Suppressor macrophage treated with lipopolysaccharide for 1 hour (primary cell): ENCODE results near the gene EHBP1L1.

Source experiments
- DNase-seq, 3 donors: peaks; one replicate each; pipeline ENCODE4 v3.0.0-alpha.2; 2020 to 2022

EHBP1L1 gene

DNA sequence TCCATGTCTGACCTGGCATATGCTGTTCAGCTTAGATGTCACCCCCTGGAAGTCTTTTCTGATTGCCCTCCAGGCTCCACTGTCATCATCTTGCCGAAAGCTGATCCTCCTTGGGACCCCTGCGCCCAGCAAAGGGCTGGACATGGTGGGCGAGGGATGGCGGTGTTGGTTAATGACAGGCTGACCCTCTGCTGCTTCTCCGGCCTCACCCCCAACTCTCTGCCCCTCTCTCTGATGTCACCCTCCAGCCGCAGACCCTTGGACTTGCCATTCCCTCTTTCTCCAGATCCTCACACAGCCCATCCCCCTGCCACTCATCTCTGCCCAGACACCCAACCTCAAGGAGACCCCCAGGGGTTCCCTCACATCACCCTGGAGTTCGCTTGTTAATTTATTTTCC lies 2.3 kb downstream of the EHBP1L1 start:
- no peak for DNase-seq

DNA sequence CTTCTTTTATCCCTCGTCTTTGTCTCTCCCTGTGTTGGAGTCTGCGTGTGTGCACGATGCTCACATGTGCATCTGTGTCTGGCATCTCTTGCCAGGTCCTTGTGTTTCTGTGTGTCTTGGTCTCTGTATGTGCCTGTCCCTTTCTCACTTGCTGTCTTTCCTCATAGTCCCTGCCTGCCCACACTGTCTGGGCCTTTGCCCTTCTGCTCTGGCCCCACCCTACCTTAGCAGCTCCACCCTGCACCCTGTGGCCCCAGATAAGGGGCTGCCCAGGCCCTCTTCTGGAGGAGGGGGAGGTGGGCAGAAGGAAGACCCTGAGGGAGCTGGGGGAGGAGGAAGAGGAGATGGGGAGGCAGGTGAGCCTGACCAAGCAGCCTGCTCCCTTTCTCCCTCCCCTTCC lies 2.8 kb downstream of the EHBP1L1 start:
- no peak for DNase-seq

DNA sequence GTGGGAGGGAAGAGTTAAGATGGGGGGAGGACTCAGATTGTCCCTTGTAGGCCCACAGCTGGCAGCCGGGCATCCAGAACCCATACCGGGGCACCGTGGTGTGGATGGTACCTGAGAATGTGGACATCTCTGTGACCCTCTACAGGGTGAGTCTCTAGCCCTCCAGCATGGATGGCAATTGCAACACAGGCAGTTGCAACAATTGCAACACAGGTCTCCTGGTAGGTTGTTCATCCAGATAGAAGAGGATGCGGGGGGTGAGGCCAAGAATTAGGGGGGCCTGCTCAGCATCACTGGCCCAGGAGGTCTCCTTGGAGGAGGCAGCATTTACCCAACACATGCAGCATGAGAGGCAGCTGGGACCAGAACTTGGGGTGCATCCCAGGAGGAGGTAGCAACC lies 3.4 kb downstream of the EHBP1L1 start:
- no peak for DNase-seq

DNA sequence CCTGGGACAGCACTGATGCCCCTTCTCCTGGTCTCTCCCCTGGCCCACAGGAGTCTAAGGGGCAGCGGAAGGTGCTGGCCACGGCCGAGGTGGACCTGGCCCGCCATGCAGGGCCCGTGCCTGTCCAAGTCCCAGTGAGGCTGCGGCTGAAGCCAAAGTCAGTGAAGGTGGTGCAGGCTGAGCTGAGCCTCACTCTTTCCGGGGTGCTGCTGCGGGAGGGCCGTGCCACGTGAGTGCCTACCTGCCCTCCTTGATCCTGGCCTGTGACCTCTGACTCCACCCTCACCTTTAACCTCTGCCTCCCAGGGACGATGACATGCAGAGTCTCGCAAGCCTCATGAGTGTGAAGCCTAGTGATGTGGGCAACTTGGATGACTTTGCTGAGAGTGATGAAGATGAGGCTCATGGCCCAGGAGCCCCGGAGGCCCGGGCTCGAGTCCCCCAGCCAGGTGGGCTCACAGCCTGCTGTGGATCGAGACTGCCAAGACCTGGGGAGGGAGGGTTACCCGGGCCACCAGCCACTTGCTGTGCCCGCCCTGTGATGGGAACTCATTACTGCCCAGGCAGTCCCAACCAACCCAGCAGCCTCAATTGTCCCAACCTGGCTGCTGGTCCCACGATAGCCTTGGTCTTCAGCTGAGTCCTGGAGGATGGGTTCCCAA lies 4.3 kb downstream of the EHBP1L1 start:
- no peak for DNase-seq

DNA sequence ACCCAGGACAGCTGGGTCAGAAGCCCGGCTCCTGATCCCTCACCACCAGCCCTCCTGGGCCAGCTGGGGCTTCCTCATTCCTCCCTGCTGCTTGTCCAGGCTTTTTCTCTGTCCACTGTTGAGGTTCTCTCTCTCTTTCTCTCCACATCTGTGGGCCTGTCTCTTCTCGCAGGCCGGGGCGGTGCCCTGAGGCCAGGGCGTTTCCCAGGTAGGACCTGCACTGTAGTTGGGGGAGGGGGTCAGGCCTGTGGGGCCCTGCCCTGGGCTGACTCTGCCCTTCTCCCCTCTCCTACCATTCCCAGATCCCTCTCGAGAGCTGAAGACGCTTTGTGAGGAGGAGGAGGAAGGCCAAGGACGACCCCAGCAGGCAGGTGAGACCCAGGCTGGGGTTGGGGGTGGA lies 4.9 kb downstream of the EHBP1L1 start:
- no peak for DNase-seq

DNA sequence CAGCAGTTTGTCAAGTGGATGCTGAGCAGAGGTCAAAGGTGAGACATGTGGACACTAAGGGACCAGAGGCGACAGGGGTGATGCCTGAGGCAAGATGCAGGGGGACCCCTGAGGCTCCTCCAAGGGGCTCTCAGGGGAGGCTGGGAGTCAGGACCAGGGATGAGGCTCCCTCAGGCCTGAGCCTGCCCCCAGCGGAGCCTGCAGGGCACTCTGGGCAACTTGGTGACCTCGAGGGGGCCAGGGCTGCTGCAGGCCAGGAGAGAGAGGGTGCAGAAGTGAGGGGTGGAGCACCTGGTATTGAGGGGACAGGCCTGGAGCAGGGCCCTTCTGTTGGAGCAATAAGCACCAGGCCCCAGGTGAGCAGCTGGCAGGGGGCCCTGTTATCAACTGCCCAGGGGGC lies 6.1 kb downstream of the EHBP1L1 start:
- no peak for DNase-seq

DNA sequence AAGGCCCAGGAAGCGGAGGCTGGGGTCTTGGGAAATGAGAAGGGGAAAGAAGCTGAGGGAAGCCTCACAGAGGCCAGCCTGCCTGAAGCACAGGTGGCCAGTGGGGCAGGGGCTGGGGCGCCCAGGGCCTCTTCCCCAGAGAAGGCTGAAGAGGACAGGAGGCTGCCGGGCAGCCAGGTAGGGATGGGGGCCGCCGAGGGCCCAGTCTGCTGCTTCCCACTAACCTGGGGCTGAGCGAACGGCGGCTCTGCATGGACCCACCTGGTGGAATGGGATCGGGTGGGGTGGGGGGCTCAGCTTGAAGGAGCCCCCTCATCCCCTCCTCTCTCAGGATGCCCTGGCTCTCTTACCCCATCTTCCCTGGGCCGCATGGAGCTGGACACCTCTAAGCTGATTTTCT lies 7.7 kb downstream of the EHBP1L1 start:
- no peak for DNase-seq

DNA sequence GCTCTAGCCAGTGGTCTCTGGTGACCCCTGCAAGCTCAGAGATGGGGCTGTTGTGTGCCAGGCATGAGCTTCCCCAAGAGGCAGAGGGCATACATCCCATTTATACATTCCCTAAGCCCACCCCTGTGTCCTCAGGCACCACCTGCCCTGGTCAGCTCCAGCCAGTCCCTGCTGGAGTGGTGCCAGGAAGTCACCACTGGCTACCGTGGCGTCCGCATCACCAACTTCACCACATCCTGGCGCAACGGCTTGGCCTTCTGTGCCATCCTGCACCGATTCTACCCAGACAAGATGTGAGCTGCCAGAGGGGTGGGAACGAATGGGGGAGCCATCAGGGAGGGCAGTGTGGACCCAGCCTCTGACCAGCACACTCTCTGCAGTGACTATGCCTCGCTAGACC lies 8.3 kb downstream of the EHBP1L1 start:
- DNase-seq = no peak

DNA sequence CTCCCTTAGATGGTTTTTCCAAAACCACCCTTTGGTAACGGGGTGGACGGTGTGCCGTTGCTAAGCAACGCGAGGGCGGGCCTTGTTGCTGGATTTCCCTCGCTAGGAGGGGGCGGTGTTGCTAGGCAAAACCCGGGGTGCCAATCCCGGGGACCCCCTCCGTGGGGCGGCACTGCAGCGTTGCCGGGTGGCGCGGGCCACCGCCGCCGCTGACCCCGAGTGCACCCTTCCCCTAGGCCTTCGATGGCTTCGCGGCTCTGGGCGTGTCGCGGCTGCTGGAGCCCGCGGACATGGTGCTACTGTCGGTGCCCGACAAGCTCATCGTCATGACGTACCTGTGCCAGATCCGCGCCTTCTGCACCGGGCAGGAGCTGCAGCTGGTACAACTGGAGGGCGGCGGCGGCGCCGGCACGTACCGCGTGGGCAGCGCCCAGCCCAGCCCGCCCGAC lies 8.9 kb downstream of the EHBP1L1 start:
- DNase-seq = no peak

DNA sequence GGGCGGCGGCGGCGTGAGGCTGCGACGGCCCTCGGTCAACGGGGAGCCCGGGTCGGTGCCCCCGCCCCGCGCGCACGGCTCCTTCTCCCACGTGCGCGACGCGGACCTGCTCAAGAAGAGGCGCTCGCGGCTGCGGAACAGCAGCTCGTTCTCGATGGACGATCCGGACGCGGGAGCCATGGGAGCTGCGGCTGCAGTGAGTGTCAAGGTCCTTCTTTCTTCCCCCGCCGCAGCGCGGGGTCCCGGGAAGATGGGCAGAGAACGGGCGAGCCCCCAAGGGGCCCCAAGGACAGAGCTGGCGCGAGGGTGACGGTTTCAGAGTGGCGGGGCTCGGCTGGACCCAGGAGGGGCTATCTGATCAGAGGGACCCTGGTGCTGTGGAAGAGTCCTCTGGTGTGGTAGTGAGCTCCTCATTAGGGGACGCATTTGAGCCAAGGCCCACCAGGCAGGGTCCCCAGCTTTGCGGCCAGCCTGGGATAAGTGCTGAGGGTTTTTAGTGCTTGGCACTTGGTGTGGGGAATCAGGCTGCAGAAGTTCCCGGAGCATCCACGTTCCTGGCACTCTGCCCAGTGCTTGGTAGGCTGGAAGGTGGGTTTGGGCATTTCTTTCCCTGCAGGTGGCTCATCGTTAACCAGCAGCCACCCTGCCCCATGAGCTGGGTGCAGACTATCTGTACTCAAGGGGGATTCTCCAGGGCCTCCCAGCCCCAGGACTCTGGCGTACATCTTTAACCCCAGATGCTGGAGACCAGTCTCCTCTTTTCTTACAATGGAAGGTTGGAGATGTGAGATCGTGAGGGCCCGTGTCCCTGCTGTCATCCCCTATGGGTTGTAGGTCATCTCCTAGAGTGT lies 9.8 kb downstream of the EHBP1L1 start:
- no peak for DNase-seq

DNA sequence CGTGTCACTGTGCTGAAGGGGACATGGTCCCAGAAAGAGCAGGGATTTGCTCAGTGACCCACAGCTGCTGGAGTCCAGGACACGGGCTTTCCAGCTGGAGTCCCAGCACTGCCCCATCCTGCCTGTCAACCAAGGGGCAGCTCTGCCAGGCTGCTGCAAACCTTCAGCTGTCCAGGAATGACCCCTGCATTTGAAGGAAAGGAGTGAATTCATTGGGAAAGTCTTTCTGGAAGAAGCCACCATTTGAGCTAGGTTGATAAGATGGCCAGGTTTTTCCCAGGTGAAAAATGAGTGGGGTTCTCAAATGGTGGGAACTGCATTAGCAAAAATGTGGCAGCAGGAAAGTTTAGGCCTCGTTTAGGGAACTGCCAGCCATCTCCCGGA lies 10.4 kb downstream of the EHBP1L1 start:
- no peak for DNase-seq

DNA sequence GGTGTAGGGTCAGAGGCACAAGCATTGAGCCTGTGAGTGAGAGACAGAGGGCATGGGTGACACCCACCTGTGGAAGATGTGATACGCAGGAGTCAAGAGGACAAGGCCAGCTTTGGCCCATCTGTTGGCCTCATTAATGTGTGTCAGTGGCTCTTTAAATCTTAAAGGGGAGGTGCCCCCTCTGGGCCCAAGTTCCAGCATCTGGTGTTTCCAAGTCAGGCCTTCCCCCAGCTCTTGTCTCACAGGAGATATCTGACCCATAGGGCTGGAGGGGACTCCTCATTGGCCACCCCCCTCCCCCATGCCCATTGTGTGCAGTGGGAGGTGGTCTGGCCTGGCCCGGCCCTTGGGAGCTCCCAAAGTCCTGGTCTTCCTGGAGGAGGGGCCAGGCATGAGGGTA lies 10.8 kb downstream of the EHBP1L1 start:
- peak in 2 of 3 donors; percentile 49 to 50 for DNase-seq

DNA sequence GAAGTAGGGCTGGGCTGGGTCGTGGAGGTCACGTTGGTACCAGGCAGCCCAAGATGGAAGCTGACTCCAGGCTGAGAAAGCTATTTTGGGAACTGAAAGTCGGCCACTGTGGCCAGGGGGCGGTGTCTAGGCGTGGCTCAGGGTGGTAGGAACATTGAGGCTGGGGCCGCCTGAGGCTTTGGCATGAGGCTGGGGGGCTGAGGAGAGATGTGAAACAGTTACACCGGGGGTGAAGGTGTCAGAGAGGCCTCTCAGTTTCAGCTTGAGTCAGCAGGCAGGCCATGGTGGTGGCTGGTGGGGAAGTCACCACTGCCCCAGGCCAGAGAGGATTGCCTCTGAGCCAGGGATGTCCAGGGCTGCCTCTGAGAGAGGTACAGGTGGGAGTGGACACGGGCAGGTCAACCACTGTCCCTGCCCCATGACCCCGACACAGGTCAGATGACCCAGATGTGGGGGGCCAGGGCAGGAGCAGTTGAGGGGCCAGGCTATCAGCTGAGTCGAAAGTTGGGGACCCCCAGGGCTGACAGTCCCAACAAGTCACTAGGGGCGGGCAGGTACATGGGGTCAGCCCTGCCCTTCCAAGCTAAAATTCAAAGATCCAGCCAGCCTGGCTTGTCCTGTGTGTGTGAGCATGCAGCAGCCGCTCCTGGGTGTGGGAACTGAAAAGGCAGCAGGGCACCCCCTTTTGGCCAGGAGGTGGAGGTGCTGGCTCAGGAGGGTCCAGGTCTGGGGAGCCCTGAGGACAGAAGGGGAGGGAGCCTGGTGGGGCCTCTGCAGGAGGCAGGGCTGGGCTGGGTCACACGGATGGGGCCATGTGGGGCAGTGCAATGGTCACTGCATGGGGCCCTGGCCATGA lies 12.6 kb downstream of the EHBP1L1 start:
- peak; percentile 75 to 80 (median 75) for DNase-seq

DNA sequence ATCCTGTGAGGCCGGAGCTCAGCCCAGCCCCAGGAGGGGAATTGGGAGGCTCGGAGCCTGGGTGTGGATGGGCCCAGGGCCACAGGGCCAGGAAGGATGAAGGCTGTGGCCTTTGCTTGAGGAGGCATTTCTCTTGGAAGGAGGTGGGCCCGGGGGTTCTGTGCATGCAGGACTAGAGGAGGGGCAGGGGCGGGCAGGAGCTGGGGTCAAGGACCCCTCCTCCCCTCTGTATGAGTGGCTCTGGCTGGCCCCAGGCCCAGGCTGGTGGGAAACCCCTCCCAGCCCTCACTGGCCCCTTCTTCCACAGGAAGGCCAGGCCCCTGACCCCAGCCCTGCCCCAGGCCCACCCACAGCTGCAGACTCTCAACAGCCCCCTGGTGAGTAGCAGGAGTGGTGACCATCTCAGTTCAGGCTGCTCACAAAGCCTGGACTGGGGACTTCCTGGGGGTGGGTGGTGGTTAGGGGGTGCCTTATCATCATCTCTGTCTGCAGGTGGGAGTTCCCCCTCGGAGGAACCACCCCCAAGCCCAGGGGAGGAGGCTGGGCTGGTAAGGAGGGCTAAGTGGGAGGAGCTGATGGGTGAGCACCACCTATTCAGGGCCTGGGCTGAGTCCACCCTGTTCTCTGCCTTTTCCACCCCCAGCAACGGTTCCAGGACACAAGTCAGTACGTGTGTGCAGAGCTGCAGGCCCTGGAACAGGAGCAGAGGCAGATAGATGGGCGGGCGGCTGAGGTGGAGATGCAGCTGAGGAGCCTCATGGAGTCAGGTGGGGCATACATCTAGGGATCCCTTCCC lies 13.8 kb downstream of the EHBP1L1 start:
- DNase-seq = no peak

DNA sequence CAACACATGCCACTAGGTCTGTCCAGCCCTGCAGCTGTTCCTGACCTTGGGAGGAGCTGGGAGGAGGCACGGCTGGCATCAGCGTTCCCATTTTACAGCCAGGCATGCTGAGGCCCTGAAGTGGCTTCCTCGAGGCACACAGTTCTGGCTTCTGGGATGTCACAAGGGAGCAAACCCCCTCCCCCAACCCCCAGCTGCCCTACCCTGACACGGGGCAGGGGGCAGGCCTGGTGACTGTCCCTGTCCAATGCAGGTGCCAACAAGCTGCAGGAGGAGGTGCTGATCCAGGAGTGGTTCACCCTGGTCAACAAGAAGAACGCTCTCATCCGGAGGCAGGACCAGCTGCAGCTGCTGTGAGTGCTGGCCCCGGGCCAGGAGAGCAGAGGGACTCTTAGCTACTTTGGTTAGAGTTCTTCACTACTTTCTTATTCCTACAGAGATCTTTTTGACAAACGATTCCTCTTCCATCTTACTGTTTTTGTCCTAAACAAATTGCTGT lies 14.4 kb downstream of the EHBP1L1 start:
- DNase-seq = no peak

DNA sequence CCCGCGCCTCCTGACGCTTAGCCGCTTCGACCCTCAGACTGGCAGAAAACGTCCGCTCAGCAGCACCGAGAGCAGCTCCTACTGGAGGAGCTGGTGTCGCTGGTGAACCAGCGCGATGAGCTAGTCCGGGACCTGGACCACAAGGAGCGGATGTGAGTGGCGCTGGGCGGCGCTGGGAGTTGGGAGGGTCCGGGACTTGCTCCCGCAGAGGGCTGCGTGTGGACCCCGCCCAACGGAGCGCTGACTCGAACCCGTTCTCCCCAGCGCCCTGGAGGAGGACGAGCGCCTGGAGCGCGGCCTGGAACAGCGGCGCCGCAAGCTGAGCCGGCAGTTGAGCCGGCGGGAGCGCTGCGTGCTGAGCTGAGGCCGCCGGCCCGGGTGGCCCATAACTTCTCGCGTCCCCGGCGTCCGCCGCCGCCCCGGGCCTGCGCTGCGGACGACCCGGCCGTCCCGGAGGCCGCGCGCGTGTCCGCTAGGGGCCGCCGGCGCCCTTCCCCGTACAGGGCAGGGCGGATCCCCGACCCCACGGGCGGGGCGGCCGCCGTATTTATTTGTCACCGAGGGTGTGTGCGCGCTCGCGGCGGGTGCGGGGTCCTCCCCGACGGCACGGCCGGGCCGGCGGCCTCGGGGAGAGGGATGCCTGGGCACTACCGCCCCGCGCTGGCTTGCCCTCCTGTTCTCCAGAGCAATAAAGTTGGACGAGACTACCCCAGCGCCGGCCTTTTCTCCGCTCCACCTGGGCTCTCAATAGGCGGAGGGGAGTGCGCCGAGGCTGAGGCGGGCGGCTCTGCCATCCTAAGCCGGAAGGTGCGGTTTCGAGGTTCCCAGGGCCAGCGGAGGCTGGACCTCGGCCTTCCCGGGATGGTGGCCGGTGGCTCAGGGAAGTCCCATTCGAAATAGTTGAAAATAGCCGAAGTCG lies 16.3 kb downstream of the EHBP1L1 start:
- DNase-seq = no peak

DNA sequence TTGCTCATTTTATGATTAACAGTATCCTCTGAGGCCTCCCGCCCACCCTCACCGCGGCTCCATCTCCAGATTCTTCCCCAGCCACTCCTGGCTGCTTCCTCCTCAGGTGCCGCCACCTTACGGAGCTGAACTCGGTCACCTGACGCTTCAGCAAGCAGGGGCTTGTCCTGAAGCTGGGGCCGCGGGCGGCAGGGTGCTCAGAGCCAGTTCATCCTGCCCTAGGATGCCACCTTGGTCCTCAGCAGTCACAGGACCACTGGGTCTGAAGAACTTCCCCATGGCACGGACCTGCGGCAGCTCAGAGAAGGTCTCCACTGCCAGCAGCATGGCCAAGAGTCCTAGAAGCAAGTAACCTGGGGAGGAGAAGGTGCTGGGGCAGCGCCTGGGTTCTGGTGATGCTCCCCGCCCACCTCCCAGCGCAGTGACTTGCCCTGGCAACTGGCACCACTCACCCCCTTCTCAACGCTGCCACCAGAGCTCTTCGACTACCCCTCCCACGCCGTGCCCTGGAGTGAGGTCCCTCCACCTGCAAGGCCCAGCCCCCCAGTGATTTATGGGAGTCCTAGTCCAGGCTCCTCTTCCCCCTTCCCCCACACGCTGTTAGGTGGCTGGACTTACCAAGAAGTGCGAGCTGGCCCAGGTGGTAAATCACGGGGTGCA lies 17.1 kb downstream of the EHBP1L1 start:
- DNase-seq = no peak

DNA sequence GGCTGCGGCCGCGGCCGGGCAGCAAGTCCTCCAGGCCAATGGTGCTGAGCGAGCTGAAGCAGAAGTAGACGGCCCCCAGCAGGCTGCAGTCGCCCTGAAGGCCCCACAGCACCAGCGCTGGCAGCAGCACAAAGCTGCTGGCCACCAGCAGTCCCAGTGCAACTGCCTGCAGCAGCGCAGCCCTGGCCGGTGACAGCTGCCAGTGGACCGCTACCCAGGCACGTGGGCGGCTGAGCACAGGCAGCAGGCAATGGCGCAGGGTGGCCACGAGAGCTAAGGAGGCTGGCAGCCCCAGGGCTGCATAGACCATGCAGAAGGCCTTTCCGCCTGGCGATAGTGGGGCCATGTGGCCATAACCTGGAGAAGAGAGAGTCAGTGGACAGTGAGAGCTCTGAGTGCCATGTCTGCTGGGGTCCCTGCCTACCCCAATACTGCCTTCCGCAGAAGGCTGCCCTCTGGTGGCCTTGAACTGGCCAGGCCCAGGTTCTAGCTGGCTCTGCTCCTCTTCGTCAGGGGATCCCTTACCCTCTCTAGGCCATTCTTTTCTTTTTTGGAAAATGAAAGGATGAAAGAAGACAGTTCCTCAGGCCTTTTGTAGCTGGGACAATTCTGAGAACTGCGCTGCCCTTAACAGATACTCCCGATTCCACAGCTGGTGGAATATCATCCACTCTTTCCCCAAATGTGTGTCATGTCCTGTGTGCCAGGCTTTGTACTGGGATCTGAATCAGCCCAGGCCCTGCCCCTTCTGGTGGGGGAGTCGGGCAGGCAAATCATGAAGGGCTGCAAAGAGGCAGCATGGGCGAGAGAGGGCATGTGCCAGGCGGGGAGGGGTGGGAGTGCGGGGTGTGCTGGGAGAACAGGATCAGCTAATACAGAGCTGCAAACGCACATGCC lies 17.9 kb downstream of the EHBP1L1 start:
- DNase-seq = peak; percentile 56 to 74 (median 63)

DNA sequence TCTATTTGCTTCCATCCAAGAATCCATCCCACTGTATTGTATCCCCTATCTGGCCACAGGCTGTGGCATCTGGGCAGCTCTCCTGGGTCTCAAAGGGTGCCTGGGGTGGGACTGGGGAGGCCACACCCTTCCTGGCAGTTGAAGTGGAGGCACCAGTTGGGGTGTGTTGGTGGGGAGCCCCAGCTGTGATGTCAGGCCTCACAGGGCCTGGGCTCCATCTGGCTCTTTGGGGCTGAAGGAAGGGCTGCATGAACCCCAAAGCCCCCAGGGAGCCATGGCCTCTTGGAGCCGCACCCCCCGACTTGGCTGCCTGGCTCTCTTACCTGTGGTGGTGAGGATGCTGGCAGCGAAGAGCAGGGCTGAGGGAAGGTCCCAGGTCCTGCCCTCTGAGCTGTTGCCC lies 19.3 kb downstream of the EHBP1L1 start:
- DNase-seq = no peak
